Nephron (organoid): Measurements from ENCODE around the gene RTP2.

Source experiments
- H3K27ac Mint-ChIP-seq, 3 experiments: 2 replicates each; pipeline ENCODE4 v1.8.0; 2020; ENCODE audit warnings: mixed read lengths in 3 of 3, mild to moderate bottlenecking in 2 of 3, moderate library complexity in 1 of 3
- H3K27me3 Mint-ChIP-seq: 2 replicates; pipeline ENCODE4 v1.8.0; 2021; ENCODE audit warnings: low read depth, mild to moderate bottlenecking, moderate library complexity, mixed read lengths
- H3K36me3 Mint-ChIP-seq: 2 replicates; pipeline ENCODE4 v1.8.0; 2020; ENCODE audit warnings: low read depth, mixed read lengths
- H3K4me1 Mint-ChIP-seq: 2 replicates; pipeline ENCODE4 v1.8.0; 2020; ENCODE audit warnings: mixed read lengths
- H3K4me3 Mint-ChIP-seq, 3 experiments: 2 replicates each; pipeline ENCODE4 v1.8.0; 2020; ENCODE audit warnings: mild to moderate bottlenecking in 3 of 3, mixed read lengths in 3 of 3, moderate library complexity in 2 of 3
- H3K9me3 Mint-ChIP-seq: 2 replicates; pipeline ENCODE4 v1.8.0; 2020; ENCODE audit warnings: mixed read lengths
- TF ChIP-seq, protein P1 (sequence below), 3 experiments: fragments of 200-600 bp; sonication (generic); IDR thresholded peaks; one replicate each; pipeline ENCODE4 v1.5.0; 2021; ENCODE audit warnings: antibody characterized with exemption in 3 of 3; ENCODE audit not compliant: unreplicated experiment in 3 of 3

The RTP2 gene

DNA sequence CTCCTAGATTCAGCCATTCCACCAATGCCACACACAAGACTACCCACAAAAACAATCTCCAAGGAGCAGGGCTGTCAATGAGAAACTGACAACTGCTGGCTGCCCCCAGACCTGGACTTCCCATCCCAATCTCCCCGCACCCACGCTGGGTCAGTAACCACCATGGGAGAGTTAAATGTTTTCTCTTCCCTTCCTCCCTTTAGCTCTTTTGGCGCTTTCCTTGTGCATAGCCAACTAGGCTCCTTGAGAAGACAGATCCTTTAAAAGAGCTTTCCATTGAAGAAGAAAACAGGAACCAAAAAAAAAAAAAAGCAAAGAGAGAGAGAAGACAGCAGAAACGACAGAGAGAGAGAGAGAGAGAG, 34.6 kb upstream of the RTP2 start:
- Mint-ChIP-seq H3K4me3 (peak overlapping the region; percentile 94 to 98 (median 97)), H3K27ac (peak overlapping the region; percentile 50 to 100 (median 83)), H3K27me3 (peaks cover 4% of the 10 kb centered on the region), H3K4me1 (peaks cover 55% of the 10 kb centered on the region), H3K9me3 (no peaks in the 10 kb centered on the region), H3K36me3 (peaks cover 11% of the 10 kb centered on the region)
- TF ChIP-seq, protein P1, sequence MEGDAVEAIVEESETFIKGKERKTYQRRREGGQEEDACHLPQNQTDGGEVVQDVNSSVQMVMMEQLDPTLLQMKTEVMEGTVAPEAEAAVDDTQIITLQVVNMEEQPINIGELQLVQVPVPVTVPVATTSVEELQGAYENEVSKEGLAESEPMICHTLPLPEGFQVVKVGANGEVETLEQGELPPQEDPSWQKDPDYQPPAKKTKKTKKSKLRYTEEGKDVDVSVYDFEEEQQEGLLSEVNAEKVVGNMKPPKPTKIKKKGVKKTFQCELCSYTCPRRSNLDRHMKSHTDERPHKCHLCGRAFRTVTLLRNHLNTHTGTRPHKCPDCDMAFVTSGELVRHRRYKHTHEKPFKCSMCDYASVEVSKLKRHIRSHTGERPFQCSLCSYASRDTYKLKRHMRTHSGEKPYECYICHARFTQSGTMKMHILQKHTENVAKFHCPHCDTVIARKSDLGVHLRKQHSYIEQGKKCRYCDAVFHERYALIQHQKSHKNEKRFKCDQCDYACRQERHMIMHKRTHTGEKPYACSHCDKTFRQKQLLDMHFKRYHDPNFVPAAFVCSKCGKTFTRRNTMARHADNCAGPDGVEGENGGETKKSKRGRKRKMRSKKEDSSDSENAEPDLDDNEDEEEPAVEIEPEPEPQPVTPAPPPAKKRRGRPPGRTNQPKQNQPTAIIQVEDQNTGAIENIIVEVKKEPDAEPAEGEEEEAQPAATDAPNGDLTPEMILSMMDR (IDR thresholded peaks at IDR 0.05; ENCODE audit: unreplicated experiment in 3 of 3), result no peak

- Mint-ChIP-seq H3K4me3 (peak overlapping the region; percentile 94 to 98 (median 97)), H3K36me3 (peaks cover 17% of the 10 kb centered on the region), H3K9me3 (no peaks in the 10 kb centered on the region), H3K27me3 (no peaks in the 10 kb centered on the region), H3K27ac (no peak overlapping the region), H3K4me1 (peaks cover 50% of the 10 kb centered on the region)
- TF ChIP-seq, protein P1 (IDR thresholded peaks at IDR 0.05; ENCODE audit: unreplicated experiment in 3 of 3), result no peak
These were observed 34.1 kb upstream of the RTP2 start for GRCh38 chr3:187736418-187736871.

GRCh38 chr3:187735837-187736236, 33.5 kb upstream of the RTP2 start:
- TF ChIP-seq, protein P1 (IDR thresholded peaks at IDR 0.05; ENCODE audit: unreplicated experiment in 3 of 3), result no peak
- H3K4me1 Mint-ChIP-seq, result peaks cover 44% of the 10 kb centered on the region

DNA sequence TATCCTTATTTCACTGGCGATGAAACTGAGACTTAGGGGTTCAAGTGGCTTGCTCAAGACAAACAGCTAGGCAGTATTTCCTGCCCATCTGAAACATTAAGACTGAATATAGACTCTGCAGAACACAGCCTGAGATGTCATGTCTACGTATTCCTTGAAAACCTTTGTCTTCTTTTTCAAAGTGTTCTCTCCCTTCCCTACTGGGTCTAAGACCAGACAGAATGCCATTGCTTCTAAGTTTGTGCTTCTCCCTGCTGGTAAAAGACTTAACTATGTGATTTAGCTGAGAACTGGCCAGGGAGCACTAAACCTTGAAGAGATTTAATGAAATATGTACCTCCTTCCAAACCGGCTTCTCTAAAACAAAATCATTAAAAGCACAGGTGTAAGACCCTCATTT, 33.0 kb upstream of the RTP2 start:
- Mint-ChIP-seq H3K4me1 (peaks cover 40% of the 10 kb centered on the region), H3K4me3 (peak overlapping the region; percentile 36 to 67 (median 41)), H3K27me3 (no peaks in the 10 kb centered on the region), H3K9me3 (no peaks in the 10 kb centered on the region), H3K27ac (no peak overlapping the region), H3K36me3 (peaks cover 27% of the 10 kb centered on the region)
- TF ChIP-seq, protein P1 (IDR thresholded peaks at IDR 0.05; ENCODE audit: unreplicated experiment in 3 of 3), result no peak

More at GRCh38 chr3:187735837-187736236, 33.5 kb upstream of the RTP2 start:
- Mint-ChIP-seq H3K27me3 (no peaks in the 10 kb centered on the region), H3K36me3 (peaks cover 23% of the 10 kb centered on the region), H3K9me3 (no peaks in the 10 kb centered on the region), H3K27ac (no peak overlapping the region), H3K4me3 (peak overlapping the region; percentile 36 to 98 (median 97))

- Mint-ChIP-seq H3K27me3 (no peaks in the 10 kb centered on the region), H3K4me3 (peak overlapping the region in 1 of 3 experiments; percentile 67), H3K4me1 (peaks cover 40% of the 10 kb centered on the region), H3K27ac (peak overlapping the region in 1 of 3 experiments; percentile 18), H3K9me3 (no peaks in the 10 kb centered on the region), H3K36me3 (peaks cover 33% of the 10 kb centered on the region)
- TF ChIP-seq, protein P1 (IDR thresholded peaks at IDR 0.05; ENCODE audit: unreplicated experiment in 3 of 3), result no peak
These were observed 32.5 kb upstream of the RTP2 start for GRCh38 chr3:187734841-187735240.

DNA sequence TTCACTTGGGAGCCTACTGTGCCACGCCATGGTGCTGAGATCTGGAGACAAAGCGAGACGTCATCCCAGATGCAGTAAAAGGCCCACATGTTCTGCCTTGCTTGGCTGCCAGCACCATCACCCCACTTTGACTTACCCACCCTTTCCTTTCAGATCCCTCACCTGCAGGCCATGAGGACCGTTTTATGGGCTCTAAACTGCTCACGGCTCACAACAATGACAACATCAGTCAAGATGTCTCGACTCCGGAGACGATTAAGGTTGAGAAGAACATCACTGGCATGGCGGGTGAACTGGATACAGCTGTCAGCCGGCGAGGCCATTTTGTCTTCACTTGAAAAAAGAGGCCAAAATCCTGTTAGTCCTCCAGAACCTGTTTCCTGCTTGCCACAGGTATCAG, 31.0 kb upstream of the RTP2 start:
- H3K4me1 Mint-ChIP-seq, result peaks cover 30% of the 10 kb centered on the region
- no peak overlapping the region for H3K4me3 Mint-ChIP-seq
- TF ChIP-seq, protein P1 (IDR thresholded peaks at IDR 0.05; ENCODE audit: unreplicated experiment in 3 of 3), result no peak

More for the DNA sequence above, 31.0 kb upstream of the RTP2 start:
- Mint-ChIP-seq H3K27ac (no peak overlapping the region), H3K27me3 (no peaks in the 10 kb centered on the region), H3K36me3 (peaks cover 45% of the 10 kb centered on the region), H3K9me3 (no peaks in the 10 kb centered on the region)
